Left lung (tissue), 10 donors: Measurements from ENCODE around the gene SPAAR. TPM values are rescaled to one million over a fixed set of nuclear protein-coding genes. Genes with fewer than 3 reads are reported as not detected.
A peak's percentile ranks its signal among the peaks of the same experiment; 100 is the strongest.
"Not testable (repeated sequence)": the region's sequence is repeated elsewhere in the genome, so short reads cannot be mapped to it uniquely, and the experiment has no call there.

Source experiments
- ATAC-seq: fragments of 200-7000 bp; cut with Tn5 transposase; one replicate; pipeline ENCODE4 v1.9.1; 2020; ENCODE audit warnings: moderate library complexity
- DNase-seq, 4 donors: peaks; one replicate each; pipeline ENCODE4 v3.0.0-alpha.2; 2013 to 2020
- H3K27ac ChIP-seq, 2 donors: fragments of 200-600 bp; sonication (generic) in 1 of 2; one replicate each; pipeline versions ENCODE4 v1.5.0 to v1.8.0; 2020 to 2021
- H3K27me3 ChIP-seq, 2 donors: fragments of 200-600 bp; sonication (generic) in 1 of 2; one replicate each; pipeline versions ENCODE4 v1.5.0 to v1.8.0; 2020 to 2021
- H3K36me3 ChIP-seq, 2 donors: fragments of 200-600 bp; sonication (generic) in 1 of 2; one replicate each; pipeline versions ENCODE4 v1.5.0 to v1.8.0; 2020 to 2021
- H3K4me1 ChIP-seq, 2 donors: fragments of 200-600 bp; one replicate each; pipeline ENCODE4 v1.8.0; 2021
- H3K4me3 ChIP-seq, 2 donors: fragments of 200-600 bp; sonication (generic) in 1 of 2; one replicate each; pipeline versions ENCODE4 v1.5.0 to v1.8.0; 2020 to 2021; ENCODE audit warnings: mild to moderate bottlenecking in 1 of 2
- H3K9me3 ChIP-seq, 2 donors: fragments of 200-600 bp; sonication (generic) in 1 of 2; one replicate each; pipeline versions ENCODE4 v1.5.0 to v1.8.0; 2020 to 2021
- intact Hi-C, 2 donors: fragments of 100-400 bp; cut with DNase I; formaldehyde crosslinking; loops; one replicate each; pipeline versions ENCODE4 v1.11.2 to v1.14.2; 2022
- polyA plus RNA-seq, 6 donors: library from polyadenylated mRNA; unstranded; fragments of 120-200 nt; gene quantifications; one replicate each; pipeline ENCODE4 v1.2.1, GENCODE V29; 2013; ENCODE audit not compliant: insufficient read length in 6 of 6
- total RNA-seq, 2 donors: library from RNA; stranded (reverse); fragmentation: NEBNext Ultra II Directional; extraction: Animal tissue kit (Norgen Biotek cat#: 25700); gene quantifications; one replicate each; pipeline ENCODE4 v1.2.1, GENCODE V29; 2021
- TF ChIP-seq, protein P1 (sequence below), 2 donors: fragments of 200-600 bp; sonication (generic) in 1 of 2; IDR thresholded peaks; one replicate each; pipeline versions ENCODE4 v1.5.0 to v1.8.0; 2021; ENCODE audit warnings: antibody characterized with exemption in 2 of 2
- donor health status: DM: no; HTN: yes; CAD: no.
- donor health status: DM: no; HTN: no; CAD: no.

The SPAAR gene
- total and polyA plus RNA-seq, 8 donors: 2.9 to 6.8 (median 3.7) TPM

DNA sequence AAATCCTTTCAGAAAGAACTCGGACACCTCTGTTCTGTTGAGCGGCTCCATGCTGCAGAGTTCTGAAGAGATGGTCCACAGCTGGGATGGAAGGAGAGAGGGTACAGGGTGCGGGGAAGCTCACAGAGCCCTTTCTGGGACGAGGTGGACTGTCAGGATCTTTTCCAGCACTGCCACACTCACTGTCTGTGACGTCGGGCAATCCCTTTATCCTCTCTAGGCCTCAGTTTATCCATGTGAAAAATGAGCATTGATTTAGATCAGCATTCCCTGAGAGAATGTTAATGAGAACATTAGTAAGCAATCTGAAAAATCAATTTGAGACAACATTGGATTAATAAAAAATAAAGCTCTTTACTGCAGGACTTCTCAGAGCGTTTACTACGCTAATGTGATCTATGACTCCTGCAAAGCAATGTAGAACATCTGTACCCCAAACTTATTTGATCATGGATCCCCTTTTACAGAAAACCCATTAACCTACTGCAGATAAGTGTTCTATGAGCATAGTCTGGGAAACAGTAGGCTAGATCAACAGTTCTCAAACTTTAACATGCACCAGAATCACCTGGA is 38.9 kb upstream of the SPAAR start, which contains the start of gene OR13J1:
TSS of gene OR13J1 (minus strand) at position 51 of the 573 bp plus-strand sequence. CDS start at position 51, 0 bp downstream.
- no peaks in the 10 kb centered on the region for H3K4me1 ChIP-seq
- ATAC-seq (no peak), DNase-seq (no peak)
- no peak within 1 kb of the TSS for H3K27ac ChIP-seq
- no peaks in the 10 kb centered on the region for H3K9me3 ChIP-seq
- intact Hi-C loops: no loop called here
- no peak within 1 kb of the TSS for H3K4me3 ChIP-seq
- H3K27me3 ChIP-seq: peaks cover 0 to 21% of the 10 kb centered on the region in 2 donors
- no peaks in the 10 kb centered on the region for H3K36me3 ChIP-seq
- TF ChIP-seq, protein P1, sequence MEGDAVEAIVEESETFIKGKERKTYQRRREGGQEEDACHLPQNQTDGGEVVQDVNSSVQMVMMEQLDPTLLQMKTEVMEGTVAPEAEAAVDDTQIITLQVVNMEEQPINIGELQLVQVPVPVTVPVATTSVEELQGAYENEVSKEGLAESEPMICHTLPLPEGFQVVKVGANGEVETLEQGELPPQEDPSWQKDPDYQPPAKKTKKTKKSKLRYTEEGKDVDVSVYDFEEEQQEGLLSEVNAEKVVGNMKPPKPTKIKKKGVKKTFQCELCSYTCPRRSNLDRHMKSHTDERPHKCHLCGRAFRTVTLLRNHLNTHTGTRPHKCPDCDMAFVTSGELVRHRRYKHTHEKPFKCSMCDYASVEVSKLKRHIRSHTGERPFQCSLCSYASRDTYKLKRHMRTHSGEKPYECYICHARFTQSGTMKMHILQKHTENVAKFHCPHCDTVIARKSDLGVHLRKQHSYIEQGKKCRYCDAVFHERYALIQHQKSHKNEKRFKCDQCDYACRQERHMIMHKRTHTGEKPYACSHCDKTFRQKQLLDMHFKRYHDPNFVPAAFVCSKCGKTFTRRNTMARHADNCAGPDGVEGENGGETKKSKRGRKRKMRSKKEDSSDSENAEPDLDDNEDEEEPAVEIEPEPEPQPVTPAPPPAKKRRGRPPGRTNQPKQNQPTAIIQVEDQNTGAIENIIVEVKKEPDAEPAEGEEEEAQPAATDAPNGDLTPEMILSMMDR (IDR thresholded peaks at IDR 0.05): no peak

GRCh38 chr9:35871545-35871944 is 37.7 kb upstream of the SPAAR start:
- TF ChIP-seq, protein P1 (IDR thresholded peaks at IDR 0.05): no peak
- peak; percentile 58 for ATAC-seq
- H3K36me3 ChIP-seq: no peaks in the 10 kb centered on the region
- H3K4me1 ChIP-seq: no peaks in the 10 kb centered on the region
- H3K4me3 ChIP-seq: no peak overlapping the region
- intact Hi-C loops: no loop called here
- peaks cover 0 to 10% of the 10 kb centered on the region in 2 donors for H3K27me3 ChIP-seq
- no peak for DNase-seq
- no peak overlapping the region for H3K27ac ChIP-seq
- H3K9me3 ChIP-seq: no peaks in the 10 kb centered on the region

GRCh38 chr9:35872505-35872904 is 36.8 kb upstream of the SPAAR start:
- H3K4me3 ChIP-seq: no peak overlapping the region
- DNase-seq: no peak
- no peak for ATAC-seq
- peaks cover 0 to 7% of the 10 kb centered on the region in 2 donors for H3K27me3 ChIP-seq
- H3K9me3 ChIP-seq: peaks cover 0 to 8% of the 10 kb centered on the region in 2 donors
- H3K4me1 ChIP-seq: no peaks in the 10 kb centered on the region
- TF ChIP-seq, protein P1 (IDR thresholded peaks at IDR 0.05): no peak
- H3K27ac ChIP-seq: no peak overlapping the region
- H3K36me3 ChIP-seq: no peaks in the 10 kb centered on the region
- intact Hi-C loops: no loop called here

- DNase-seq (peak; percentile 73 to 93 (median 83)), ATAC-seq (peak; percentile 95)
- Histone ChIP-seq H3K9me3 (peaks cover 0 to 5% of the 10 kb centered on the region in 2 donors), H3K27ac (no peak overlapping the region), H3K36me3 (no peaks in the 10 kb centered on the region), H3K4me1 (no peaks in the 10 kb centered on the region), H3K4me3 (no peak overlapping the region), H3K27me3 (peaks cover 0 to 5% of the 10 kb centered on the region in 2 donors)
- TF ChIP-seq, protein P1 (IDR thresholded peaks at IDR 0.05): peak; percentile 94 to 95
- intact Hi-C loops: loop anchor here in 1 of 2 donors (2.0 to 5.0 kb wide), 2 partner anchors 55 to 92 kb away; partner anchors contain the start of genes FAM221B, NPR2 and TMEM8B
Observed at GRCh38 chr9:35882263-35882848, 26.9 kb upstream of the SPAAR start.

DNA sequence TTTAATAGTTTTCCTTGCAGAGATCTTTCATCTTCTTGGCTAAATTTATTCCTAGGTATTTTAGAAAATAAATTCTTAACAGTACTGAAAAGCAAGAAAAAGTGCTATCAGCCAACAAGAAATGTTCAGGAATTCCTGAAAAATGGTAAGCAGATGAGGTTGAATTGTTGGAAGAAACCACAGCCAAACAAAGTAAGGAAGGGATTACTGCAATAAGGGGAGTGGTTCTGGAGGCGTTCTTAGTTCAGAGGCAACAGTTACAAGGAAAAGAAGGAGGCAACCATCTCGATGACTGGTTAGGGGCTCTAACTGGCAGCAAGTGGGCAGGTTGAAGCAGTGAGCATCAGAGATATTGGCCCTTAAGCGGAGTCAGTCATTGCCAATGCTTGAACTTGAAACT is 26.3 kb upstream of the SPAAR start:
- TF ChIP-seq, protein P1 (IDR thresholded peaks at IDR 0.05): no peak
- intact Hi-C loops: loop anchor here in 1 of 2 donors (2.0 to 5.0 kb wide), 2 partner anchors 56 to 92 kb away; partner anchors contain the start of genes FAM221B, NPR2 and TMEM8B
- peaks cover 0 to 5% of the 10 kb centered on the region in 2 donors for H3K27me3 ChIP-seq
- no peak overlapping the region for H3K27ac ChIP-seq
- DNase-seq: no peak
- H3K4me1 ChIP-seq: no peaks in the 10 kb centered on the region
- no peak for ATAC-seq
- H3K36me3 ChIP-seq: no peaks in the 10 kb centered on the region
- no peak overlapping the region for H3K4me3 ChIP-seq
- H3K9me3 ChIP-seq: no peaks in the 10 kb centered on the region

DNA sequence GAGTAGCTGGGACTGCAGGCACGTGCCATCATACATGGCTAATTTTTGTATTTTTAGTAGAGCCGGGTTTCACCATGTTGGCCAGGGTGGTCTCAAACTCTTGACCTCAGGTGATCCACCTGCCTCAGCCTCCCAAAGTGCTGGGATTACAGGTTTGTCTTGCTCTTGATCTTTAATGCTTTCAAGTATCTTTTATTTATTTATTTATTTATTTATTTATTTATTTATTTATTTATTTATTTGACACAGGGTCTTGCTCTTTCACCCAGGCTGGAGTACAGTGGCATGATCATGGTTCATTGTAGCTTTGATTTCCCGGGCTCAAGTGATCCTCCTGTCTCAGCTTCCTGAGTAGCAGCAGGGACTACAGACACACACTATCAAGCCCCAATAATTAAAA is 24.4 kb upstream of the SPAAR start:
- intact Hi-C loops: loop anchor here in 1 of 2 donors (5.0 kb wide), 1 partner anchor 58 kb away; the partner anchor contains the start of genes FAM221B and TMEM8B
- DNase-seq, H3K36me3 ChIP-seq, H3K27me3 ChIP-seq, H3K27ac ChIP-seq, H3K9me3 ChIP-seq, H3K4me1 ChIP-seq, H3K4me3 ChIP-seq, ATAC-seq: not testable (repeated sequence)
